ENCODE results near the gene LAMB4.

GRCh38 chr7:108048422-108048821, 81.7 kb downstream of the LAMB4 start:
- TF ChIP-seq POLR2AphosphoS5 (IDR thresholded peaks at IDR 0.05) (no peak), POLR2A (IDR thresholded peaks at IDR 0.05) (no peak), CTCF (IDR thresholded peaks at IDR 0.05 in 8 of 11, conservative IDR thresholded peaks at IDR 0.05 in 3 of 11) (no peak)
